ENCODE data around the gene KAZN.

KAZN gene

DNA sequence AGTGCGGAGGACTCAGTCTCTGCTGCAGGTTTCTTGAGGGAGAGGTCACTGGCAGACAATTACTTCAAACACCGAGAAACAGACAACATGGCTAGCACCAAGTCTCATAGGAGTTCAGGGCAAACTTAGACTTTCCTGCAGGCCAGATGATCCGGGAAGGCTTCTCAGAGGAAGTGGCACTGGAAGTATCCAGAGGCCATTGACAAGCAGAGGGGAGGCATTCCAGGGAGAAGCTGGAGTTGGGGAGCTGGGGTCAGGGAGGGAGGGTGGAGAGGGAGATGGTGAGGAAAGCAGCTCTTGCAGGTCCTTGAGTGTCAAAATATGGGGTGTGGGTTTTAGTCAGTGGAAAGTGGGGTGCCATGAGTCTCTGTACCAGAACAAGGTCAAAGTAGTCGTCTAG is 147.9 kb downstream of the KAZN start:
- no peak for DNase-seq

DNA sequence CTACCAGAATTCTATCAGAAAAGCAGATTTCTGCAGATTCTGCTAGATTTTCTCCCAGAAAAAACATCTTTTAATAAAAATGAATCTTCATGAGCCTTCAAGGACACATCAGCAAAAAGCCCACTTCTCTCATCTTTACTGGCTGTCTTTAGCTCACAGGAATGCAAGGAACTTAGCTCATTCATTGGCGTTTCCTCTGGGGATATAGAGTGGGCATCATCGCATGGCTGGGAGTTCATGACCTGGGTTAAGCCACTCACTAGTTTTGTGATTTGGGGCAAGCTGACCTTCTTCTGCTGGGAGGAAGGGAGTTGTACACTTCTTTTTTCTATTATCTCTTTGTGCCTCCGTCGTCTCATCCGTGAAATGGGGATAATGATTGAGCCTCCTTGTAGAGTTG is 149.7 kb downstream of the KAZN start:
- no peak for DNase-seq

DNA sequence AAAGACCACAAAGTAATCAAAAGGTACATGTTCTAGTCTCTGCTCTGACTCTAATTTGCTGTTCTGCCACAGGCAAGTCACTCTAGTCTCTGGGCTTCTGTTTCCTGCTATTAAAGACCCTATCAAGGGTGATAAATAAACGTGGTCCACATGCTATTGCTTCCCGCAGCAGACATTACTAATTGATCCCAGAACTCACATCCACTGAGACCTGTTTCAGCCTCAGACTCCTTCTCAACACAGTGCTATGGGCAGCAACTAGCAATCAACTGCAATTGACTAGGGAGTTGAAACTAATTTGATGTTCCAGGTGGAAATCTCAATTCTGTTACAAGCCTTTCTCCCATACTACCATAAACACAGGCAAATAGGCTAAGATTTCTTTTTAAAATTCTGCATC is 150.5 kb downstream of the KAZN start:
- no peak for DNase-seq

DNA sequence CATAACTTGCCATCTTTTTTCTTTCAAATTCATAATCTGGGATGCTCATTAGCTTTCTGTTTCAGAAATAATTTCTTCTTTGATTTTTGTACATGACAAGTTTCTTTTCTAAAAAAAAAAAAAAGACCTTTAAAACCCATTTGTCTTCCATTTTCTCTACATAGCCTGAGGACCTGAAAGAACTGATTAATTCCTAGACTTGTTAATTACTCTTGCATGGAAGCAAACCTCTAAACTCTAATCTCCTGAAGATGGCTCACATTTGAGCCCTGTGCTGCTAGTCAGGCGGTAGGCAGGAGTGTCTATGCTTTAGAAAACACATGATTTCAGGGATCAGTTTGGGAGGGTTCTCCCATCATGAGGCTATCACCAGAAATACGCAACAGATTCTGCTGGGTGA is 152.0 kb downstream of the KAZN start:
- DNase-seq, result no peak

DNA sequence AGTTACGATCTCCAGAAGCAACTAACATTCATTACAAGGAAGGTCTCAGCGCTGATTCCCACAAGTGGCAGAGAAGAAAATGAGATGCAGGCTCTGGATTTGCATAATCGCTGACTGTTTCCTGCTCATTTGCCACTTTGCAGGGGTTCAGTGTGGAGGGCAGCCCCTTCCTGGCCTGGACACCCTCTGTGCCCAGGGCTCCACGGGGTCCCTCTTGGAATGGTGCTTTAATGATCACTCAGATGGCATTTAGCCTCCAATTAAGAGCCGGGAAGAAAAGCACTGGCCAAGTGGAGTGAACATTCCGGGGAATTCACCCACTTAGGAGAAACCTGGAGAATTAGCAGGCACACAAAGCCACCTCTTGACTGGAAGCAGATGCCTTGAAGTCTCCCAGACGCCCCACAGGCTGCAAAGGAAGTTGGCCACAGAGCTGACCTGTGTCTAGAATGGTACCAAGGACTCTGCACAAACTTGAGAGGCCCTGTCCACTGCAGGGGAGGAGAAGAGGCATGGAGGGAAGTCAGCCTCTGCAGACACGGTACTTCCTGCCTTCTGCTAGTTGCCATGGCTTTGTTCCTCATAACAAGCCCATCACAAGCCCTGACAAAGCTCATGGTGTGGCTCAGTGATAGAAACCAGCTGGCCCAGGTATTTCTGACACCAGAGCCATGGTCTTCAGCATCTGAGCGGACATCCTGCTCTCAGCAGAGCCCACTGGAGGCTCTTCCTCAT is 157.2 kb downstream of the KAZN start:
- no peak for DNase-seq

DNA sequence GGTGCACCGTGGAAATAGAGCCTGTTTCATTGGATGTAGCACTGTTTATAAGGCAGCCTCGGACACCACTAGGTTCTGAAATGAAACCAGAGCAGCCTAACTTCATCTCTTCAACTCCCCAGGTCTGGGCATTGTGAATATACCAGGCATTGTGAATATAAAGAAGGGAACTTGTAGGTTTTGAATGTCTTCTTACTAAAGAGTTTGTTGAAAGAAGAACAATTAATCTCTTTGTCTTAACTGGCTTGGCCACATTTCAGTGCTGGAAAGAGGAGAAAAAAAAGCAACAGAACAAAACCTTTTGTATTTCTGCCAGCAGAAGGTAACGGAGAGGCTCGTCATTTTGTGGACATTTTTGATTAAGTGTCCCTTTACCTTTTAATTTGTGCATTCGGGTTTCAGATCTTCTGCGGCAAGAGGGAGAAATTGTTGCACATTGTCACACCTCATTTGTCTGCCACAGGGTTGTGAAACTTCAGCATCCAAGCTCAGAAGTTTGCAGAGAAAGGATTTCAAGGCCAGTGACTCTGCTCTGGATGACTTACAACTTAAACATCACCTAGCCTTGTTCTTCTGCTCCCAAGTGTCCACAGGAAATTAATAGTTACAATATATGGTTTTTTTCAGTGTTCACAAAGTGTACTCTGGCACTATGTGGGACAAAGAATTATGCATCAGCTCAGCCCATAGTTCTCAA is 158.3 kb downstream of the KAZN start:
- DNase-seq, result no peak

DNA sequence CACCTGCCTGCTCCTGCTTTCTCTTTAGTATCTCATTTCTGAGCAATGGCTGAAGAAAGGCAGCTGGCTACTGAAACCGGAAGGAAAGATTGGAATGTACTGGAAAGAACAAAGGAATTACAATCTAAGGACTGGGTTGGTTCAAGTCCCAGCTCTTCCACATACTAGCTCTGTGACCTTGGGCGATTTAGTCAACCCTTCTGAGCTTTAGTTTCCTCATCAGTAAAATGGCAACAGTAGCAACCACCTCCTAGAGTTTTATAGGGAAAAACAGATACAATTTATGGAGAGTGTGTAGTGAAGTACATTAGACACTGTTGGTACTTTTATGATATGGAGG is 158.8 kb downstream of the KAZN start:
- no peak for DNase-seq

DNA sequence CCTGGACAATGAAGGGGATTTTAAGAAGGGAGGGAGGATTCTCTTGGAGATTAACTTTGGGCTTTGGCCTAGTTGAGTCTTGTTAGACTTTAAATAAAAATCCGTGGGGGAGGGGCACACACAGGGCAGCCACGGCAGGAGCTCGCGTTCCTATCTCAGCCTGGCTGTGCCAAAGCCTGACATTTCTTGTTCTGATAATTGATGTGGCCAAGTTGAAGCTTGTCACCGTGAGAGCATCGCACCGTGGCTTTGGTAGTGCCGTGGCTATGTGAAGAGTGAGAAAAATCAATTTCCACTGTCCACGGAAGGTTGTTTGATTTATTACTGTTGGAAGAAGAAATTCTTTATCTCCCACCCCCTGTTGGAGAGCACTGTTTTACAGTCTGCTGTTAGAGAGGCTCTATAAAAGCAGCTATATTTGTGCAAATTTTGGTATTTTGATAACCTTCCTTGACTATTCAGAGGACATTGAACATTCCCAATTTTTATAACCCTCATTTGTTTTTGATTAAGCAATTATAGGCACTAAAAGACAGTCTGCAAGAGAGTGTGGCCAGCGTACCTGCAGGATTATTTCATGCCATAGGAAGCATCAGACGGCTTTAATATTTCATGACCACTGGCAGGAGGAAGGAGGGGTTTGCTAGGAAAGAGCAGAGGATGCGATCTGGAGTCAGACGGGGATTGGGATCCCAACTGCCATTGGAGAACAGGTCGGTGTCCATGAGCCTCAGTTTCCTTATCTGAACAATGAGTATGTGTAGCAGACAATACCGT is 160.7 kb downstream of the KAZN start:
- no peak for DNase-seq

DNA sequence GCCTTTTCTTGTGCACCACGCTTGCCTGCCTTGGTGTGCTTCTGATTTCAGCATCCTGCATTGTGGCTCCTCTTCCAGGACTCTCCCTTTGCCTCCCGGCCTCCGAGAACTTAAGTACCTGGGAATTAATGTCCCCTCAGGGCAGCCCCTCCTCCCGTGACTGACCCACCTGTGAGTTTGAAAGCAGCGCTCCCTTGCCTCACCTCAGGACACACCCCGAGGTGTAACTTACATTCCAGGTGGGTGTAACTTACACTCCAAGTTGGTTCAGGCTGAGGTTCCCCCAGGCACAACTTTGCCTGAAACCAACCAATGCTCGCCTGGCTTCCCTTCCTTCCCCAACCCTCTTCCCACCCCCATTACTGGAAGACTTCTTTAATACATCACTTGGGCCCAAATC is 161.4 kb downstream of the KAZN start:
- DNase-seq, result no peak

DNA sequence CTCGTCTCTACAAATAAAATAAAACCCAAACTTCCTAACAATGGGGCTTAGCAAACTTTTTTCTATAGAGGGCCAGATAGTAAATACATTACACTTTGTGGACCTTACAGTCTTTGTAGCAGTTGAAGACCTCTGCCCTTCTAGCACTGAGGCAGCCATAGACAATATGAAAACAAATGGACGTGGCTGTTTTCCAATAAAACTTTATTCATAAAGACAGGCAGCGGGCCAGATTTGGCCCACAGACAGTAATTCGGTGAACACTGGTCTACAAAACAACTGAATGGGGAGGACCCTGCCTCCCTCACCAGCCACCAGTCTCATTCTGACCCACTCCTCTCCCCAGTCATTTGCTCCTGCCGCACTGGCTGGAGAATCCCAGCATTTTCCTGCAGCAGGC is 162.3 kb downstream of the KAZN start:
- DNase-seq, result no peak

DNA sequence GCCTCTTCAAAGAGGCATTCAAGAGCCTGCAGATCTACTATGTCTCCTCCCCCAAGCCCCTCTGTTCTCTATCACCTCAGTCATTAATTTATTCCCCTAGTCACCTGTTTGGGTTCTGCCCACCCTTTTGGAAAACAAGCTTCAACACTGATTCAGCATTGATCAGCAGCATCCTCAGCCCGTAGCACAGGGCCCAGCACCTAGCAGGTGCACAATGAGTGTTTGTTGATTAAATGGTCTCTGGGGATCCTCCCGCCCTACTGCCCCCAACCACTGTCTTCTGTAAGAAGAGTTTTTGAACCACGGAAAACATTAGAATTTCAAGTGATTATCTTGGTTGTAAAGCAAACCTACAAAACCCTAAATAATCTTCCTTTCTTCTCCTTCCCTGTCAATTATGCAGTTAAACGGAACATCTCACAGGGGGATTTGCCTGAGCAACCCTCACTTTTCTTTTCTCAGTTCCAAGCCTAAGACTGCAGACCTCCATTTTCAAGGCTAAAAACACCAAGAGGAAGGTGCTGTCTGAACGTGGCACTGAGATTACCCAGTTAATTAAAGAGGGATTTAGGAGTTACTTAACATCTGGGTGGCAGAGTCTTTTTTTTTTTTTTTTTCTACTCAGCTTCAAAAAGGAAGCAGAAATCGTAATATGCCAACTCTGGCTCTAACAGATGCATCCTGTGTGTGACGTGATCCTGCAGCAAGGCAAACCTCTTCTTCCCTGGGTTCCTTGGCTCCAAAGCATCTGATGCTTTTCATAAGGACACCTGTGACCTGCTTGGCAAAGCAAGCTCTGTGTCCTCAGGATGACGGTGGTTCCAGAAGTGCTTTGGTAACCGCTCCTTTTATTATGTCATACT is 163.0 kb downstream of the KAZN start:
- DNase-seq, result no peak

DNA sequence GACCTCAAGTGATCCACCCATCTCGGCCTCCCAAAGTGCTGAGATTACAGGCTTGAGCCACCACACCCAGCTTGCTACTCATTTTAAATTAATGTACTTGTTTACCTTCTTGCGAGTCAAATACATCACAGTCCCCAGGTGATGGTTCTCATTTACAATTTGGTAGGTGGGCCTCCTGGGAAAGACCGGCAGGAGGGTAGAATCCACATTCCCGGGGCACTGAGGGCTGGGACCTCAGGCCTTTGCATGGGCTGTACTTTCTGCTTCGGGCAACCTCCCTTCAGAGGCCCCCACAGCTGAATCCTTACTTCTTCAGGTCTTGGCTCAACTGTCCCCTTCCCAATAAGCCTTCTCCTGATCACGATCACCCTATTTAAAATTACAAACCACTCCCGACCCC is 165.5 kb downstream of the KAZN start:
- no peak for DNase-seq

DNA sequence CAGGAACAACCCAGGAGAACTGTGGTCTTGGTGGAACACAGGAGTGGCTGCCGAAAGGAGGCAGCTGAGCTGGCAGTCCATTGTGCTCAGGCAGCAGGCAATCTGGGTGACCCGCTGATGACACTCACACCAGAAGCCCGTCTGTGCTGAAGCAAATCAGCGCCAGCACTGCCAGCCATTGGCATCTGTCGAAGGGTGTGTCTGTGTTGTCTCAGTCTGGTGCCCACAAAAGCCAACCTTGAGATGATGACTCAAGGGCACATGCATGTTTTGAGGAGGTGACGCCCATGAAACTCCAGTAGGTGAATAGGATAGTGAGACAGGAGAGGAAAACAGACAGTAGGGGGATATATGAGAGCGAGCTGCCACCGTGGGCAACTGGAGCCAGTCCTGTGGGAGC is 167.3 kb downstream of the KAZN start:
- no peak for DNase-seq

DNA sequence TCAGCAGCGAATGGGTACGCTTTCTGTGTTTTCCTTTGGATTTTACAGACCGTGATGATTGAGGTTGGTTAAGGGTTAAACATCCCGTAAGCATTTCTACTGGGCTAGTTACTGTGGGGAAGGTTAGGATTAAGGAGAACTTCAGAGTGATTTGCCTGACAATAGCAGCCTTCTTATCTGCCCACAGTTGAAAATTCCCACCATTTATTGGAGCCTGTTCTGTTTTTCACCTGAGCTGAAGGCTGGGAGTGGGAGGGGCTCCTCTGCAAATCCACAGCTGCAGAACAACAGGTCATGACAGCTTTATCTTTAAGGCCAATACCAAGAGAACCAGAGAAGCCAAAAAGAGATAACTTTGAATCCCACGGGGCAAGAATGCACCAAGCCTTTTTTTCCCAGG is 168.6 kb downstream of the KAZN start:
- no peak for DNase-seq

DNA sequence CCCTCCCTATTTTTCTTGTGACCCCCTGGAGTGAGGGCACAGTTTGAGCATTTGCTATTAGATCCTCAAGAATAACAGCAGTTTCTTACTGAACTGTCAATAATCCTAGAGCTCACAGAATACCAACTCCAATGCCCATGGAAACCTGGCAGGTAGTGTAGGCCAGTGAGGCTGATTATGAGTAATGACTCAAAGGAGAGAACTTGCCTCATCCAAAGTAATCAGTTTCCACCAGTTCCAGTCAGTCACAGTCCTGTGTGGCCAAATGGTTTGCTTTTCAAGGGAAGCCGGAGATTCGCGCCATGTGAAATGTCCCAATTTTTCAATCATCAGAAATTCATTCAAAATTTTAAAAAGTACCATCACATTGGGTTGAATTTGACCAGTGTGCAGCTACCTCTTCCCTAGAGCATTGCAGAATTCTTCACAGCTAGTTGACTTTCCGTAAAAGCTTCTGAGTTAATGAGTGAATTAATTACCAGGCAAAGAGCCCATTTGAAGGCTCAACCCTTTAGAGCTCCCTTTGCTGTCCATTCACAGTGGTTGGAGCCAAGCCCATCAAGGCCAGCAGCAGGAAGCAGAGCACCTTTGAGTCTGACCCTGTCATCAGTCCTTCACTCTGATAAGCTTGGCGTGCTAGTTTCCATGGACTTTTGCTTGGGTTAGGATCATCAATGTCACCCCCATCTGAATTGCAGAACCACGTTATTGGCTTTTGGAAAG is 170.3 kb downstream of the KAZN start:
- DNase-seq, result no peak

DNA sequence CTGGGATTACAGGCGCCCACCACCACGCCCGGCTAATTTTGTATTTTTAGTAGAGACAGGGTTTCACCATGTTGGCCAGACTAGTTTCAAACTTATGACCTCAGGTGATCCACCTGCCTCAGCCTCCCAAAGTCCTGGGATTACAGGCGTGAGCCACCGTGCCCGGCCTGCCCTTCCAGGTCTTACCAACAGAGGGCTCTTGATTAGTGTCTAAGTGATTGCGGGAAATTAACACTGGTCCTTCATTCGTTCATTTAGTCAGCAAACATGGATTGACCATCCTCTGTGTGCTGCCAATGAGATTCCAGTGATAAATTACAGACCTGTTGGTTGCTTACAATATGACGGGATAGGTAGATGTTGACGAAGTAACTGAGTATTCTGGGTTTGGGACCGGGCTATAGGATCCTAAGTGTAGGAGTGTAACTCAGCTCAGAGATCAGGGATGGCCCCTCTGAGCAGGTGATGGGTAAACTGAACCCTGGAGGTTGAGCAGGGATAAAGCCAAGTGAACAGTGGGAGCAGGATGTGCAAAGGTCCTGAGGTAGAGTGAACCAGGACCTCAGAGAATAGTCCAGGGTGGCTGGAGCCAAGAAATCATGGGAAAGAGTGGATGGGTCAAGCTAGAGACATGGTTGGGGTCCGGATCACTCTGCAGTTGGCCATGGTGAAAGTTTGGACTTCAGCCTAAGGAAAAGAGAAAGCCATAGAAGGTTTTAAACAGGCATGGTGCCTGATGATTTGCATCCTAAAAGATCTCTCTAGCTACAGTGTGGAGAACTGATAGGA is 171.2 kb downstream of the KAZN start:
- DNase-seq, result no peak

DNA sequence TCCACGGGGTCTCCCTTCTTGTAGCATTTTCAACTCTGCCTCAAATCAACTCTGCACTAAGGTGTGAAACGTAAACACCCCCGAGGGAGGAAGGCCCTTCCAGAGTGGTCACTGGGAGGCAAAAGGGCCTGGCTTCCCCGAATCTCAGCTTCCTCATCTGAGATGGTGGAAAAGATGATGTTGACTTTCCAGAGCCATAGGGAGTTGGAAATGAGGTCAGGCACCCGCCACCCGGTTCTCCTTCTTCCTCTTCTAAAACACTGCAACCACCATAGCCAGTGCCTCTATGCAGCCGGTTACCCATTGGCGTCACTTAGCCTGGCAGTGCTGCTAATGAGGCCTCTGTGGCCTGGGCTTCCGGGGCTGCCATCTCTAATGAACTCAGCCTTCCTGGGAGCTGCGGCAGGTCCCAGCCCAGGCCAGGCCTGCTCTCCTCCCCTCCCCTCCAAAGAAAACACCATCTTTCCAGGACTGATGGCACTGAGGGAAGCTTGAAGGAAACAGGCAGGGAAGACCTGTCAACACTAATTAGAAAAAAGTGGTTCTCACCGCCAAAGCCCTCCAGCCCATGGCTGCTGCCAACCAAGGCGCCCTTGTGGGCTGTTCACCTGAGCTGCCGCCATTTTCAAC is 175.0 kb downstream of the KAZN start:
- no peak for DNase-seq

DNA sequence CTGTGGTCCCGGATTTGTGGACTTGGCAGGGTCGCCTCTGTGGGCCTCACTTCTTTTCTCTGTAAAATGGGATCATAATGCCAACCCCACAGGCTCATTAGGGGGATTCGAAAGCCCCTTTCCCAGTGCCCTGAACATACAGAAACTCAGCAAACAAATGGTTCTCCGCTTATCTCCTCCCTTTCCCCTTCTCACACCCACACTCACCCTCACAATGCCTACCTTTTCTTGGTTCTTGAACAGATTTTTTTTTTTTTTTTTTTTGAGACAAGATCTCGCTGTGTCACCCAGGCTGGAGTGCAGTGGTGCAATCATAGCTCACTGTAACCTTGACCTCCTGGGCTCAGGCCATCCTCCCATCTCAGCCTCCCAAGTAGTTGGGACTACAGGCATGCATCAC is 175.7 kb downstream of the KAZN start:
- DNase-seq, result no peak

DNA sequence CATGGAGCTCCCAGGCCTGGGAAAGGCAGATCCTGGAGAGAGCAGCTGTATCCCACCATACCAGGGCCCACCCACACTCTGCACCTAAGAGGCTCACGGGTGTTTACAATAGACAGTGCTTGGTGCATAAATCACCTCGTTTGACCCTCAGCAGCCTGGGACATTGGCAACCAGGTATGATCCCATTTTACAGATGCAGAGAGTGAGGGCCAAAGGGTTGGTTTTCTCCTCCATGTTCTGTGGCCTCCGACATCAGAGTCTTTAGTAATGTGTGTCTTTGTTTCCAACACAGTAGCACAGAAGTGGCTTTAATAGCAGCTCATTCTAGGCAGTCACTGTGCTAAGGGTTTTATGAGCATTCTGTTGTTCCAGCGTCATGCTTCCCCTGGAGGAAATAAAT is 176.5 kb downstream of the KAZN start:
- no peak for DNase-seq

DNA sequence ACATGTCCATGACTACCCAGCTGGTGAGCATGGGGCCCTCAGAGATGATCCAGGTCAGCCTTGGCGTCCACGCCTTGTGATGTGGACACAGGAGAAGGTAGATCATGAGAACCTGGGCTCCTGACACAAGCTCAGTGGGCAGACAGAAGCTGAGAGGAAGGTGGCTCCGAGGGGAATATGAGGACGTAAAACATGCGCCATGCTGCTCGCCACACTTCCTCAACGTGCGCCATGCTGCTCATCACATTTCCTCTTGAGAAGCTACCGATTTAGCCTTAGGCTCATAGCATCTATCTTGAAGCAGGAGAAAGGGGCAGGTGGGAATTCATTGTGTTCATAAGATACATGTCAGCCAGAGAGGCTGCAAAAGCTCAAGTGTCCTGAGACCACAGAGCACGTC is 176.9 kb downstream of the KAZN start:
- no peak for DNase-seq

Data from stimulated activated CD4-positive, alpha-beta T cell treated with anti-CD3 and anti-CD28 coated beads, Interleukin-15, amount 100 ng/mL, for 24 hours (primary cell).